Endometrial microvascular endothelial cells (primary cell): Measurements from ENCODE around the gene ARHGAP6. TPM values are rescaled to one million over a fixed set of nuclear protein-coding genes. Genes with fewer than 3 reads are reported as not detected.
"Not testable (repeated sequence)": the region's sequence is repeated elsewhere in the genome, so short reads cannot be mapped to it uniquely, and the experiment has no call there.

ENCODE experiments used
- in situ Hi-C: cut with HindIII; loops from 2 replicates; pipeline ENCODE4 v1.10.0; 2017; ENCODE audit warnings: low sequenced_read_pairs, low pct_unique_long_range_greater_than_20kb; ENCODE audit errors: inconsistent ontology term
- total RNA-seq: library from RNA; depleted of rRNA; stranded (reverse); fragments of >200 nt; gene quantifications from one replicate; pipeline ENCODE4 v1.2.3, GENCODE V29; 2015; ENCODE audit errors: inconsistent ontology term

The ARHGAP6 gene
- total RNA-seq, 1 donor from 2014 or later, result 1.4 TPM

- in situ Hi-C loops, result no loop called here
These were observed 125.0 kb downstream of the ARHGAP6 start for GRCh38 chrX:11540532-11541377.

GRCh38 chrX:11537141-11537540, 128.6 kb downstream of the ARHGAP6 start:
- in situ Hi-C loops, result no loop called here

- in situ Hi-C loops, result no loop called here
These were observed 130.4 kb downstream of the ARHGAP6 start for GRCh38 chrX:11535156-11535919.

- in situ Hi-C loops, result no loop called here
These were observed 132.5 kb downstream of the ARHGAP6 start for GRCh38 chrX:11533199-11533651.

GRCh38 chrX:11532291-11533078, 133.2 kb downstream of the ARHGAP6 start:
- in situ Hi-C loops, result no loop called here

- in situ Hi-C loops, result no loop called here
These were observed 134.5 kb downstream of the ARHGAP6 start for GRCh38 chrX:11531226-11531625.

GRCh38 chrX:11530621-11531020, 135.1 kb downstream of the ARHGAP6 start:
- in situ Hi-C loops, result no loop called here

GRCh38 chrX:11528623-11529022, 137.1 kb downstream of the ARHGAP6 start:
- in situ Hi-C loops, result no loop called here

GRCh38 chrX:11525685-11526084, 140.0 kb downstream of the ARHGAP6 start:
- in situ Hi-C loops, result no loop called here

GRCh38 chrX:11519234-11519633, 146.5 kb downstream of the ARHGAP6 start:
- in situ Hi-C loops, result not testable (repeated sequence)

- in situ Hi-C loops, result no loop called here
These were observed 155.9 kb downstream of the ARHGAP6 start for GRCh38 chrX:11509786-11510185.

GRCh38 chrX:11504234-11504633, 161.5 kb downstream of the ARHGAP6 start:
- in situ Hi-C loops, result no loop called here

GRCh38 chrX:11499076-11500044, 166.4 kb downstream of the ARHGAP6 start:
- in situ Hi-C loops, result no loop called here

GRCh38 chrX:11491375-11491774, 174.3 kb downstream of the ARHGAP6 start:
- in situ Hi-C loops, result not testable (repeated sequence)

GRCh38 chrX:11484290-11484689, 181.4 kb downstream of the ARHGAP6 start:
- in situ Hi-C loops, result no loop called here

- in situ Hi-C loops, result no loop called here
These were observed 184.7 kb downstream of the ARHGAP6 start for GRCh38 chrX:11481035-11481434.

- in situ Hi-C loops, result no loop called here
These were observed 185.1 kb downstream of the ARHGAP6 start for GRCh38 chrX:11480626-11481025.

GRCh38 chrX:11478911-11479310, 186.8 kb downstream of the ARHGAP6 start:
- in situ Hi-C loops, result no loop called here
